ENCODE data around the gene FAM184A.

DNA sequence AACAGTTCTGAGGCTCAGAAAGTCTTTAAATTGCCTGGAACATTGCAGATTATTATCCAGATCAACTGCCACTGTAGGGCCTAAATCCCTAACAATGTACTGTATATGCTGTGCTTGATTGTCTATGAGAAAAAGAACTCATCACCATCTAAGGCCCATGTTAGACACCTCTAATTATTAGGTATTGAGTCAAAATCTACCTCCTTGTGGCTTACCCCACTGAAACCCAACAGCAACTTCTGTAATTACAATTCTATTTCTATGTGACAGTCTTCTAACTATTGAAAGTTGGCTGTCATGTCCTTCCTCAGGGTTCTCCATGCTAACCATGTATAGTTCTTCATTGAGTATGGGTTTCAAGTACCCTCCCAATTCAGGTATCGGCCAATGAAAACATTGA lies 157.4 kb downstream of the FAM184A start:
- TF ChIP-seq, protein P1, sequence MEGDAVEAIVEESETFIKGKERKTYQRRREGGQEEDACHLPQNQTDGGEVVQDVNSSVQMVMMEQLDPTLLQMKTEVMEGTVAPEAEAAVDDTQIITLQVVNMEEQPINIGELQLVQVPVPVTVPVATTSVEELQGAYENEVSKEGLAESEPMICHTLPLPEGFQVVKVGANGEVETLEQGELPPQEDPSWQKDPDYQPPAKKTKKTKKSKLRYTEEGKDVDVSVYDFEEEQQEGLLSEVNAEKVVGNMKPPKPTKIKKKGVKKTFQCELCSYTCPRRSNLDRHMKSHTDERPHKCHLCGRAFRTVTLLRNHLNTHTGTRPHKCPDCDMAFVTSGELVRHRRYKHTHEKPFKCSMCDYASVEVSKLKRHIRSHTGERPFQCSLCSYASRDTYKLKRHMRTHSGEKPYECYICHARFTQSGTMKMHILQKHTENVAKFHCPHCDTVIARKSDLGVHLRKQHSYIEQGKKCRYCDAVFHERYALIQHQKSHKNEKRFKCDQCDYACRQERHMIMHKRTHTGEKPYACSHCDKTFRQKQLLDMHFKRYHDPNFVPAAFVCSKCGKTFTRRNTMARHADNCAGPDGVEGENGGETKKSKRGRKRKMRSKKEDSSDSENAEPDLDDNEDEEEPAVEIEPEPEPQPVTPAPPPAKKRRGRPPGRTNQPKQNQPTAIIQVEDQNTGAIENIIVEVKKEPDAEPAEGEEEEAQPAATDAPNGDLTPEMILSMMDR (IDR thresholded peaks at IDR 0.05), result no peak
- TF ChIP-seq POLR2A (IDR thresholded peaks at IDR 0.05; ENCODE audit: low read depth), result no peak

Data from esophagus muscularis mucosa (tissue), 3 donors.